ENCODE results near the gene ERFL.

- no peak for TF ChIP-seq POLR2A (IDR thresholded peaks at IDR 0.05)
- TF ChIP-seq CTCF (IDR thresholded peaks at IDR 0.05): no peak
Observed at GRCh38 chr19:41977916-41978315, 49.7 kb upstream of the ERFL start.

Measured in Peyer's patch (tissue), 4 donors.